Thyroid gland (tissue), 4 donors: ENCODE data around the gene GMEB2.

Experiments
- POLR2A ChIP-seq, 2 donors: fragments of 450-650 bp; IDR thresholded peaks; one replicate each; pipeline ENCODE4 v1.6.1; 2017; ENCODE audit warnings: antibody characterized with exemption in 2 of 2, mild to moderate bottlenecking in 2 of 2, moderate library complexity in 1 of 2
- TF ChIP-seq, protein P1 (sequence below), 6 experiments: fragments of 200-600 bp in 3 of 6; fragments of 450-650 bp in 3 of 6; sonication (generic) in 3 of 6; IDR thresholded peaks; one replicate each; pipeline ENCODE4 v1.5.1; 2016 to 2019; ENCODE audit warnings: antibody characterized with exemption in 6 of 6, mild to moderate bottlenecking in 2 of 6, inconsistent platforms in 1 of 6, moderate library complexity in 1 of 6

GRCh38 chr20:63565699-63566335, 61.1 kb downstream of the GMEB2 start:
- TF ChIP-seq, protein P1, sequence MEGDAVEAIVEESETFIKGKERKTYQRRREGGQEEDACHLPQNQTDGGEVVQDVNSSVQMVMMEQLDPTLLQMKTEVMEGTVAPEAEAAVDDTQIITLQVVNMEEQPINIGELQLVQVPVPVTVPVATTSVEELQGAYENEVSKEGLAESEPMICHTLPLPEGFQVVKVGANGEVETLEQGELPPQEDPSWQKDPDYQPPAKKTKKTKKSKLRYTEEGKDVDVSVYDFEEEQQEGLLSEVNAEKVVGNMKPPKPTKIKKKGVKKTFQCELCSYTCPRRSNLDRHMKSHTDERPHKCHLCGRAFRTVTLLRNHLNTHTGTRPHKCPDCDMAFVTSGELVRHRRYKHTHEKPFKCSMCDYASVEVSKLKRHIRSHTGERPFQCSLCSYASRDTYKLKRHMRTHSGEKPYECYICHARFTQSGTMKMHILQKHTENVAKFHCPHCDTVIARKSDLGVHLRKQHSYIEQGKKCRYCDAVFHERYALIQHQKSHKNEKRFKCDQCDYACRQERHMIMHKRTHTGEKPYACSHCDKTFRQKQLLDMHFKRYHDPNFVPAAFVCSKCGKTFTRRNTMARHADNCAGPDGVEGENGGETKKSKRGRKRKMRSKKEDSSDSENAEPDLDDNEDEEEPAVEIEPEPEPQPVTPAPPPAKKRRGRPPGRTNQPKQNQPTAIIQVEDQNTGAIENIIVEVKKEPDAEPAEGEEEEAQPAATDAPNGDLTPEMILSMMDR (IDR thresholded peaks at IDR 0.05), result no peak
- no peak for TF ChIP-seq POLR2A (IDR thresholded peaks at IDR 0.05)
